Thymus (tissue), 11 donors: Measurements from ENCODE around the gene ZC3H7A. TPM values are rescaled to one million over a fixed set of nuclear protein-coding genes. Genes with fewer than 3 reads are reported as not detected.

Experiments
- DNase-seq, 9 donors: peaks; one replicate each; pipeline ENCODE4 v3.0.0-alpha.2; 2013; ENCODE audit warnings: low spot score in 9 of 9, low read depth in 6 of 9, missing footprints in 1 of 9
- H3K27ac ChIP-seq, 2 donors: one replicate each; pipeline ENCODE4 v1.5.1; 2013; ENCODE audit warnings: control low read depth in 1 of 2, low read depth in 1 of 2, low read length in 1 of 2, mild to moderate bottlenecking in 1 of 2, moderate library complexity in 1 of 2
- H3K27me3 ChIP-seq, 2 donors: one replicate each; pipeline ENCODE4 v1.5.1; 2013; ENCODE audit warnings: low read length in 1 of 2; ENCODE audit not compliant: control insufficient read depth in 2 of 2, insufficient read depth in 1 of 2
- H3K36me3 ChIP-seq, 2 donors: one replicate each; pipeline ENCODE4 v1.5.1; 2013; ENCODE audit warnings: low read length in 1 of 2, mild to moderate bottlenecking in 1 of 2, moderate library complexity in 1 of 2; ENCODE audit not compliant: control insufficient read depth in 2 of 2, insufficient read depth in 2 of 2
- H3K4me1 ChIP-seq, 2 donors: one replicate each; pipeline ENCODE4 v1.5.1; 2013; ENCODE audit warnings: low read length in 2 of 2; ENCODE audit not compliant: control insufficient read depth in 2 of 2, insufficient read depth in 2 of 2
- H3K4me3 ChIP-seq, 2 donors: one replicate each; pipeline ENCODE4 v1.5.1; 2013; ENCODE audit warnings: low read length in 2 of 2, control low read depth in 1 of 2, mild to moderate bottlenecking in 1 of 2
- H3K9me3 ChIP-seq, 2 donors: one replicate each; pipeline ENCODE4 v1.5.1; 2013; ENCODE audit warnings: low read length in 1 of 2, mild to moderate bottlenecking in 1 of 2; ENCODE audit not compliant: control insufficient read depth in 2 of 2, insufficient read depth in 1 of 2
- WGBS: extraction: QIAGEN DNeasy Blood & Tissue Kit; methylation state at CpG from one replicate; pipeline ENCODE4 v1.1.7; 2013; 5-methylcytosine and 5-hydroxymethylcytosine counted together
- polyA plus RNA-seq: library from polyadenylated mRNA; stranded (reverse); fragments of 200-250 nt; gene quantifications from one replicate; pipeline ENCODE4 v1.2.3, GENCODE V29; 2013
- total RNA-seq: library from RNA; stranded (reverse); fragments of 120-200 nt; gene quantifications from one replicate; pipeline ENCODE4 v1.2.4, GENCODE V29; 2013
- donor health status: healthy.

The ZC3H7A gene
- total and polyA plus RNA-seq, 2 donors, result 33.7 to 69.4 TPM

GRCh38 chr16:11735787-11736186 is 61.3 kb downstream of the ZC3H7A start:
- no peaks in the 10 kb centered on the region for H3K27me3 ChIP-seq
- 95% methylated on average over 8 of the region's 8 CpGs for WGBS
- H3K36me3 ChIP-seq, result peaks cover 25 to 46% of the 10 kb centered on the region in 2 donors
- no peak for DNase-seq
- H3K4me3 ChIP-seq, result no peak overlapping the region
- no peak overlapping the region for H3K27ac ChIP-seq
- peaks cover 15 to 18% of the 10 kb centered on the region in 2 donors for H3K4me1 ChIP-seq
- H3K9me3 ChIP-seq, result no peaks in the 10 kb centered on the region

DNA sequence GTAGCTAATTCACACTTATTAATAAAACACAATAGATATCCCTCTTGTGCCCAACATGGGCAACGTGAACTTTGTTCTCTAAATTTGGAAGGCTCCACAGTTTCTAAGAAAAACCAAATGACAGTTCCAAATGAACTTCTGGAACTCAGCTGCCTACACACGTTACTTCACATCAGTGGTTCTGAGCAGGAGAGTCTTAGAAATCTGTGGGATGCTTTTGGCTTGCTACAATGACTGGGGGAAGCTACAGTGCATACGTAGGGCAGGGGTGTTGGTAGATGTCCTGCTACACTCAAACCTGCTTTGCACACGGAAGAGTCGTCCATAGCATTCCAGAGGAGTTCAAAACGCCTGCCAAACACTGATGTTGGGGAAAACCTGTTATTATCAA is 62.4 kb downstream of the ZC3H7A start:
- WGBS, result 68% methylated on average over 6 of the region's 6 CpGs
- Histone ChIP-seq H3K9me3 (no peaks in the 10 kb centered on the region), H3K27ac (peak overlapping the region in 1 of 2 donors; percentile 65), H3K27me3 (no peaks in the 10 kb centered on the region), H3K36me3 (peaks cover 28 to 55% of the 10 kb centered on the region in 2 donors), H3K4me3 (no peak overlapping the region), H3K4me1 (peaks cover 11 to 17% of the 10 kb centered on the region in 2 donors)
- DNase-seq, result no peak

DNA sequence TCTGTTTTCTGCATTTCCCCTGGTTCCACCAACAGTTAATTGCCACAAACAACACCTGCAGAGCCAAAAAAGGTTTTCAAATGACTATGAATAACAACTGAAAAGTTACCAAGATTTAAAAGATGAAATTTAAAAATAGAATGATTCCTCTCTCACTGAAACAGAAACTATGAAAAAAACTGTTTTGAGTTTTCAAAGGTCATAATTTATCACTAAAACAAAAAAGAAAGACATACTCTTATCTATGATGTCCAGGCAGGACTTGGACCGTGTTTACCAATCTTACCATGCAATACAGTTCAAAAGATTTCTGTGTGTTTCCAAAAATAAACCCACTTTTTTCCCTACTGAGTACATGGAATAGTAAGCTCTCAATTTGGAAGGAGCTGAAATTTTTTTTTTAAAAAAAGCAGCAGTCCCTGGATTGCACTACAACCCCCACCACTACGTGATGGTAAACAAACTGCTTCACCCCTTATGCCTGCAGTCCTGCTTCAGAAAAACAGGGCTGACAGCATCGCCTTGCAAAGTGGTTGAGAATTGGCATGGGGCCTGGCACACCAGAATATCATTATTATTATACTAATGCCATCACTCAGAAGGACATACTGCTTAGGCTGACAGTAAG is 62.9 kb downstream of the ZC3H7A start:
- 71% methylated on average over 3 of the region's 3 CpGs for WGBS
- no peak overlapping the region for H3K4me3 ChIP-seq
- H3K27ac ChIP-seq, result peak overlapping the region in 1 of 2 donors; percentile 65
- peaks cover 30 to 58% of the 10 kb centered on the region in 2 donors for H3K36me3 ChIP-seq
- H3K27me3 ChIP-seq, result no peaks in the 10 kb centered on the region
- no peaks in the 10 kb centered on the region for H3K9me3 ChIP-seq
- H3K4me1 ChIP-seq, result peaks cover 11 to 17% of the 10 kb centered on the region in 2 donors
- no peak for DNase-seq

DNA sequence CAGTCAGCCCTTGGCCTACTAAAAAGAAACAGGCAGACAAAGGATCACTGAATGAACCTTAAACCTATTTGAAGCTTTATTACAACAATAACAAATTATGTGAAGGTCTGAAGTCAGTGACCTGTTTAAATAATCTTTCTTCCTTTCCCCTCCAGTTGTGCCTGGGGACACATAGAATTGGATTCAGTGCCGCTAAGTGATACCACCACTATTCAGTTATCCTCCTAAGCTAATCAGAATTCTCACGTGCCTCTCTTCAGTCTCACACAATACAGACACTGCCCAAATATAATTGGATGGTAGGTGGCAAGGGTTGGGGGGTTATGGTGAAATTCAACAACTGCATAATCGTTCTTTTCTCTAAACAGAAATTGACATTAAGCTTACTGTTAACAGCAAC is 65.8 kb downstream of the ZC3H7A start:
- H3K4me3 ChIP-seq, result no peak overlapping the region
- H3K27ac ChIP-seq, result no peak overlapping the region
- H3K9me3 ChIP-seq, result no peaks in the 10 kb centered on the region
- H3K4me1 ChIP-seq, result peaks cover 7 to 14% of the 10 kb centered on the region in 2 donors
- H3K27me3 ChIP-seq, result no peaks in the 10 kb centered on the region
- peaks cover 44 to 65% of the 10 kb centered on the region in 2 donors for H3K36me3 ChIP-seq
- WGBS, result 100% methylated on average over 3 of the region's 3 CpGs
- DNase-seq, result no peak

DNA sequence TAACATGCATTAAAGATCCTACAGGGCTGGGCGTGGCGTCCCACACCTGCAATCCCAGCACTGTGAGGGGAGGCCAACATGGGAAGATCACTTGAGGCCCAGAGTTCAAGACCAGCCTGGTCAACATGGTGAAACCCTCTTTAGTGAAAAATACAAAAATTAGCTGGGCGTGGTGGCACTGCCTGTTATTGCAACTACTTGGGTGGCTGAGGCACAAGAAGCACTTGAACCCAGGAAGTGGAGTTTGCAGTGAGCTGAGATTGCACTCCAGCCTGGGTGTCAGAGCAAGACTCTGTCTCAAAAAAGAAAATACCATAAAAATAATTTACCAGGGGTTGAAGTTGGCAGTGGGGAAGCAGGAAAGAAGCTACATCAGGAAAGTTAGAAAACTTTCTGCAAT is 67.3 kb downstream of the ZC3H7A start:
- H3K27me3 ChIP-seq, result no peaks in the 10 kb centered on the region
- over 99% methylated on average over 3 of the region's 3 CpGs for WGBS
- no peak for DNase-seq
- H3K27ac ChIP-seq, result no peak overlapping the region
- peaks cover 47 to 65% of the 10 kb centered on the region in 2 donors for H3K36me3 ChIP-seq
- H3K4me1 ChIP-seq, result peaks cover 7 to 9% of the 10 kb centered on the region in 2 donors
- no peak overlapping the region for H3K4me3 ChIP-seq
- no peaks in the 10 kb centered on the region for H3K9me3 ChIP-seq

- no peaks in the 10 kb centered on the region for H3K9me3 ChIP-seq
- H3K36me3 ChIP-seq, result peaks cover 54 to 76% of the 10 kb centered on the region in 2 donors
- 96% methylated on average over 4 of the region's 4 CpGs for WGBS
- H3K4me1 ChIP-seq, result no peaks in the 10 kb centered on the region
- no peak overlapping the region for H3K27ac ChIP-seq
- H3K4me3 ChIP-seq, result no peak overlapping the region
- H3K27me3 ChIP-seq, result no peaks in the 10 kb centered on the region
- no peak for DNase-seq
Observed at GRCh38 chr16:11727796-11728543, 69.1 kb downstream of the ZC3H7A start.

DNA sequence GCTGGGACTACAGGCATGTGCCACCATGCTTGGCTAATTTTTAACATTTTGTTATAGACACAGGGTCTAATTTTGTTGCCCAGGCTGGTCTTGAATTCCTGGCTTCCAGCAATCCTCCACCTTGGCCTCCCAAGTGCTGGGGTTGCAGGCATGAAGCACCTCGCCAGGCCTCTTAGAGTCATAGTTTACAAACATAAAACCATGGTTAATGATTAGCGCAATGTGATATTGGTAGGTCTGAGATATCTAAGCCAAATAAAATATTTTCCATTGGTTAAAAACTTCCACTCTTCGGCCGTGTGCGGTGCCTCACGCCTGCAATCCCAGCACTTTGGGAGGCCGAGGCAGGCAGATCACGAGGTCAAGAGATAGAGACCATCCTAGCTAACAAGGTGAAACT is 71.0 kb downstream of the ZC3H7A start:
- WGBS, result 95% methylated on average over 8 of the region's 8 CpGs
- H3K4me3 ChIP-seq, result no peak overlapping the region
- no peaks in the 10 kb centered on the region for H3K4me1 ChIP-seq
- peaks cover 49 to 74% of the 10 kb centered on the region in 2 donors for H3K36me3 ChIP-seq
- no peaks in the 10 kb centered on the region for H3K27me3 ChIP-seq
- no peak overlapping the region for H3K27ac ChIP-seq
- DNase-seq, result no peak
- no peaks in the 10 kb centered on the region for H3K9me3 ChIP-seq

- H3K4me1 ChIP-seq, result no peaks in the 10 kb centered on the region
Observed at GRCh38 chr16:11725457-11725856, 71.6 kb downstream of the ZC3H7A start.

GRCh38 chr16:11722468-11722808 is 74.6 kb downstream of the ZC3H7A start:
- Histone ChIP-seq H3K36me3 (peaks cover 40 to 58% of the 10 kb centered on the region in 2 donors), H3K4me3 (no peak overlapping the region), H3K27me3 (no peaks in the 10 kb centered on the region), H3K4me1 (no peaks in the 10 kb centered on the region), H3K27ac (no peak overlapping the region), H3K9me3 (no peaks in the 10 kb centered on the region)
- WGBS, result 96% methylated on average over 3 of the region's 3 CpGs
- DNase-seq, result no peak

More at GRCh38 chr16:11725457-11725856, 71.6 kb downstream of the ZC3H7A start:
- H3K27ac ChIP-seq, result no peak overlapping the region
- peaks cover 54 to 73% of the 10 kb centered on the region in 2 donors for H3K36me3 ChIP-seq
- no peaks in the 10 kb centered on the region for H3K27me3 ChIP-seq
- WGBS, result 98% methylated on average over 1 of the region's 1 CpG
- DNase-seq, result no peak
- H3K9me3 ChIP-seq, result no peaks in the 10 kb centered on the region
- no peak overlapping the region for H3K4me3 ChIP-seq
